Measurements from ENCODE around the gene VAT1. TPM values are rescaled to one million over a fixed set of nuclear protein-coding genes. Genes with fewer than 3 reads are reported as not detected.

The VAT1 gene
- total and polyA plus RNA-seq, 2 of the 13 experiments (the other 11 are each of a cell fraction or from before 2014, with no cell fraction given): 143 to 205 TPM

- peak; percentile 91 for TF ChIP-seq PAXIP1 (CRISPR knock-in tag; conservative IDR thresholded peaks at IDR 0.05)
- peak; percentile 97 for TF ChIP-seq POLR2AphosphoS5 (IDR thresholded peaks at IDR 0.05; ENCODE audit: low read depth, low read length)
- TF ChIP-seq MYC (CRISPR knock-in tag; IDR thresholded peaks at IDR 0.05; ENCODE audit: borderline replicate concordance): peak; percentile 99
- peak; percentile 76 for TF ChIP-seq TBL1XR1 (IDR thresholded peaks at IDR 0.05; ENCODE audit: borderline replicate concordance, low read length, partially characterized antibody)
- TF ChIP-seq ZNF569 (CRISPR knock-in tag; IDR thresholded peaks at IDR 0.05; ENCODE audit: borderline replicate concordance): no peak; the same call in 1 of the 2 replicates
- peak; percentile 88 for TF ChIP-seq NFYB (CRISPR knock-in tag; IDR thresholded peaks at IDR 0.05)
- peak; percentile 69; the same call in 1 of the 2 replicates for TF ChIP-seq EEA1 (CRISPR knock-in tag; IDR thresholded peaks at IDR 0.05; ENCODE audit: borderline replicate concordance)
- TF ChIP-seq, protein P1, sequence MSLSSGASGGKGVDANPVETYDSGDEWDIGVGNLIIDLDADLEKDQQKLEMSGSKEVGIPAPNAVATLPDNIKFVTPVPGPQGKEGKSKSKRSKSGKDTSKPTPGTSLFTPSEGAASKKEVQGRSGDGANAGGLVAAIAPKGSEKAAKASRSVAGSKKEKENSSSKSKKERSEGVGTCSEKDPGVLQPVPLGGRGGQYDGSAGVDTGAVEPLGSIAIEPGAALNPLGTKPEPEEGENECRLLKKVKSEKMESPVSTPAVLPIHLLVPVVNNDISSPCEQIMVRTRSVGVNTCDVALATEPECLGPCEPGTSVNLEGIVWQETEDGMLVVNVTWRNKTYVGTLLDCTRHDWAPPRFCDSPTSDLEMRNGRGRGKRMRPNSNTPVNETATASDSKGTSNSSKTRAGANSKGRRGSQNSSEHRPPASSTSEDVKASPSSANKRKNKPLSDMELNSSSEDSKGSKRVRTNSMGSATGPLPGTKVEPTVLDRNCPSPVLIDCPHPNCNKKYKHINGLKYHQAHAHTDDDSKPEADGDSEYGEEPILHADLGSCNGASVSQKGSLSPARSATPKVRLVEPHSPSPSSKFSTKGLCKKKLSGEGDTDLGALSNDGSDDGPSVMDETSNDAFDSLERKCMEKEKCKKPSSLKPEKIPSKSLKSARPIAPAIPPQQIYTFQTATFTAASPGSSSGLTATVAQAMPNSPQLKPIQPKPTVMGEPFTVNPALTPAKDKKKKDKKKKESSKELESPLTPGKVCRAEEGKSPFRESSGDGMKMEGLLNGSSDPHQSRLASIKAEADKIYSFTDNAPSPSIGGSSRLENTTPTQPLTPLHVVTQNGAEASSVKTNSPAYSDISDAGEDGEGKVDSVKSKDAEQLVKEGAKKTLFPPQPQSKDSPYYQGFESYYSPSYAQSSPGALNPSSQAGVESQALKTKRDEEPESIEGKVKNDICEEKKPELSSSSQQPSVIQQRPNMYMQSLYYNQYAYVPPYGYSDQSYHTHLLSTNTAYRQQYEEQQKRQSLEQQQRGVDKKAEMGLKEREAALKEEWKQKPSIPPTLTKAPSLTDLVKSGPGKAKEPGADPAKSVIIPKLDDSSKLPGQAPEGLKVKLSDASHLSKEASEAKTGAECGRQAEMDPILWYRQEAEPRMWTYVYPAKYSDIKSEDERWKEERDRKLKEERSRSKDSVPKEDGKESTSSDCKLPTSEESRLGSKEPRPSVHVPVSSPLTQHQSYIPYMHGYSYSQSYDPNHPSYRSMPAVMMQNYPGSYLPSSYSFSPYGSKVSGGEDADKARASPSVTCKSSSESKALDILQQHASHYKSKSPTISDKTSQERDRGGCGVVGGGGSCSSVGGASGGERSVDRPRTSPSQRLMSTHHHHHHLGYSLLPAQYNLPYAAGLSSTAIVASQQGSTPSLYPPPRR (CRISPR knock-in tag; IDR thresholded peaks at IDR 0.05; ENCODE audit: borderline replicate concordance): peak; percentile 90
- TF ChIP-seq EHMT2 (IDR thresholded peaks at IDR 0.05; ENCODE audit: borderline replicate concordance, low read depth, low read length): no peak
- TF ChIP-seq, protein P2, sequence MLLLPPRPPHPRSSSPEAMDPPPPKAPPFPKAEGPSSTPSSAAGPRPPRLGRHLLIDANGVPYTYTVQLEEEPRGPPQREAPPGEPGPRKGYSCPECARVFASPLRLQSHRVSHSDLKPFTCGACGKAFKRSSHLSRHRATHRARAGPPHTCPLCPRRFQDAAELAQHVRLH (CRISPR knock-in tag; IDR thresholded peaks at IDR 0.05; ENCODE audit: borderline replicate concordance, low read depth): peak; percentile 99
- peak; percentile 94; the same call in 1 of the 2 replicates for TF ChIP-seq ZFP36L1 (CRISPR knock-in tag; IDR thresholded peaks at IDR 0.05)
- peak; percentile 94 for TF ChIP-seq BHLHE40 (IDR thresholded peaks at IDR 0.05; ENCODE audit: low read length)
- no peak for TF ChIP-seq PAF1 (CRISPR knock-in tag; IDR thresholded peaks at IDR 0.05)
- TF ChIP-seq SALL2 (CRISPR knock-in tag; IDR thresholded peaks at IDR 0.05): peak; percentile 92
- TF ChIP-seq, protein P3, sequence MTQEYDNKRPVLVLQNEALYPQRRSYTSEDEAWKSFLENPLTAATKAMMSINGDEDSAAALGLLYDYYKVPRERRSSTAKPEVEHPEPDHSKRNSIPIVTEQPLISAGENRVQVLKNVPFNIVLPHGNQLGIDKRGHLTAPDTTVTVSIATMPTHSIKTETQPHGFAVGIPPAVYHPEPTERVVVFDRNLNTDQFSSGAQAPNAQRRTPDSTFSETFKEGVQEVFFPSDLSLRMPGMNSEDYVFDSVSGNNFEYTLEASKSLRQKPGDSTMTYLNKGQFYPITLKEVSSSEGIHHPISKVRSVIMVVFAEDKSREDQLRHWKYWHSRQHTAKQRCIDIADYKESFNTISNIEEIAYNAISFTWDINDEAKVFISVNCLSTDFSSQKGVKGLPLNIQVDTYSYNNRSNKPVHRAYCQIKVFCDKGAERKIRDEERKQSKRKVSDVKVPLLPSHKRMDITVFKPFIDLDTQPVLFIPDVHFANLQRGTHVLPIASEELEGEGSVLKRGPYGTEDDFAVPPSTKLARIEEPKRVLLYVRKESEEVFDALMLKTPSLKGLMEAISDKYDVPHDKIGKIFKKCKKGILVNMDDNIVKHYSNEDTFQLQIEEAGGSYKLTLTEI (CRISPR knock-in tag; conservative IDR thresholded peaks at IDR 0.05): no peak
- TF ChIP-seq KLF12 (CRISPR knock-in tag; IDR thresholded peaks at IDR 0.05; ENCODE audit: borderline replicate concordance): peak; percentile 100
- TF ChIP-seq PAX8 (CRISPR knock-in tag; IDR thresholded peaks at IDR 0.05; ENCODE audit: borderline replicate concordance): peak; percentile 73
- TF ChIP-seq ZNF790 (CRISPR knock-in tag; IDR thresholded peaks at IDR 0.05; ENCODE audit: borderline replicate concordance): peak; percentile 96
Measured at GRCh38 chr17:42997984-42998938, 23.9 kb downstream of the VAT1 start, which contains the start of gene RPL27 (continued).
